Measurements from ENCODE around the gene SPG7.

- no peak for TF ChIP-seq CTCF (IDR thresholded peaks at IDR 0.05; ENCODE audit: poor library complexity, severe bottlenecking)
- no peak for TF ChIP-seq RAD21 (conservative IDR thresholded peaks at IDR 0.05)
- no peak for TF ChIP-seq POLR2AphosphoS5 (IDR thresholded peaks at IDR 0.05)
- no peak for TF ChIP-seq SMC3 (conservative IDR thresholded peaks at IDR 0.05; ENCODE audit: poor library complexity)
- TF ChIP-seq EZH2 (IDR thresholded peaks at IDR 0.05; ENCODE audit: borderline replicate concordance, insufficient read depth, low read length, poor library complexity, severe bottlenecking): no peak
- no peak for TF ChIP-seq EP300 (conservative IDR thresholded peaks at IDR 0.05; ENCODE audit: poor library complexity, severe bottlenecking)
- TF ChIP-seq TAF1 (IDR thresholded peaks at IDR 0.05; ENCODE audit: low read depth): no peak
These were observed 24.1 kb upstream of the SPG7 start for GRCh38 chr16:89484041-89484501.

Measured in neural cell (in vitro differentiated cells).